HCT116 (cell line): Measurements from ENCODE around the gene CELF4.

Experiments used
- CBX3 ChIP-seq: IDR thresholded peaks from 2 replicates; pipeline ENCODE4 v1.6.1; 2012; ENCODE audit warnings: low read depth
- CEBPB ChIP-seq: IDR thresholded peaks from 2 replicates; pipeline ENCODE4 v1.6.1; 2012; ENCODE audit warnings: low read depth
- CTCF ChIP-seq, 3 experiments: fragments of 200-600 bp in 1 of 3; sonication (generic) in 1 of 3; IDR thresholded peaks in 2 of 3; conservative IDR thresholded peaks in 1 of 3; 2 replicates each; pipeline ENCODE4 v1.5.1; 2012 to 2017; ENCODE audit warnings: low read depth in 2 of 3, low read length in 2 of 3, antibody characterized with exemption in 1 of 3, borderline replicate concordance in 1 of 3, control low read depth in 1 of 3, mild to moderate bottlenecking in 1 of 3, mixed read lengths in 1 of 3, mixed run types in 1 of 3, moderate library complexity in 1 of 3; ENCODE audit not compliant: insufficient read depth in 1 of 3
- JUND ChIP-seq: IDR thresholded peaks from 2 replicates; pipeline ENCODE4 v1.6.1; 2012
- POLR2A ChIP-seq: IDR thresholded peaks from 2 replicates; pipeline ENCODE4 v1.7.0; 2011; ENCODE audit warnings: borderline replicate concordance; ENCODE audit not compliant: insufficient read depth, insufficient read length; ENCODE audit errors: extremely low read depth
- POLR2AphosphoS5 ChIP-seq: IDR thresholded peaks from 2 replicates; pipeline ENCODE4 v1.6.1; 2011; ENCODE audit warnings: mild to moderate bottlenecking, low read depth, low read length, moderate library complexity
- RAD21 ChIP-seq: IDR thresholded peaks from 2 replicates; pipeline ENCODE4 v1.6.1; 2012; ENCODE audit warnings: low read depth, mild to moderate bottlenecking
- REST ChIP-seq: IDR thresholded peaks from 2 replicates; pipeline ENCODE4 v1.6.1; 2012; ENCODE audit warnings: low read depth
- SIN3A ChIP-seq: IDR thresholded peaks from 2 replicates; pipeline ENCODE4 v1.6.1; 2012; ENCODE audit warnings: low read depth
- SP1 ChIP-seq: IDR thresholded peaks from 2 replicates; pipeline ENCODE4 v1.6.1; 2012; ENCODE audit warnings: low read depth
- TCF7L2 ChIP-seq: IDR thresholded peaks from 2 replicates; pipeline ENCODE4 v1.7.0; 2011; ENCODE audit warnings: borderline replicate concordance, inconsistent platforms; ENCODE audit not compliant: insufficient read depth, insufficient read length; ENCODE audit errors: extremely low read depth
- YY1 ChIP-seq: IDR thresholded peaks from 2 replicates; pipeline ENCODE4 v1.6.1; 2011; ENCODE audit warnings: low read length, low read depth, moderate library complexity, mild to moderate bottlenecking; ENCODE audit not compliant: insufficient replicate concordance; ENCODE audit errors: extremely low read depth
- ZNF274 ChIP-seq: fragments of 200-500 bp; sonication (Bioruptor generic); IDR thresholded peaks from 2 replicates; pipeline ENCODE4 v1.6.1; 2014; ENCODE audit warnings: mild to moderate bottlenecking, low read depth, low read length, inconsistent platforms

- TF ChIP-seq ZNF274 = no peak
- no peak for TF ChIP-seq POLR2A
- TF ChIP-seq CTCF (IDR thresholded peaks at IDR 0.05 in 2 of 3, conservative IDR thresholded peaks at IDR 0.05 in 1 of 3; ENCODE audit: borderline replicate concordance in 1 of 3, insufficient read depth in 1 of 3, low read depth in 2 of 3, low read length in 2 of 3) = no peak
- TF ChIP-seq POLR2AphosphoS5 = no peak
- no peak for TF ChIP-seq JUND
- no peak for TF ChIP-seq TCF7L2
- no peak for TF ChIP-seq SIN3A
- no peak for TF ChIP-seq REST
- TF ChIP-seq CEBPB = no peak
- no peak for TF ChIP-seq SP1
- TF ChIP-seq RAD21 = no peak
- no peak for TF ChIP-seq CBX3
- no peak for TF ChIP-seq YY1
These were observed 272.2 kb downstream of the CELF4 start for GRCh38 chr18:37293359-37293758.
